RWPE1 (cell line): ENCODE data around the gene KCNIP2.

ENCODE experiments used
- CTCF ChIA-PET: fragments of 350-600 bp; sonication (Branson Sonifier 250); formaldehyde crosslinking; extraction: SDS; loops from one replicate; lab custom pipeline; 2021; lab: Yijun Ruan, JAX
- POLR2A ChIA-PET: fragments of 400-600 bp; formaldehyde crosslinking; extraction: SDS; loops from one replicate; lab custom pipeline; 2020; ENCODE audit warnings: antibody characterized with exemption; ENCODE audit not compliant: low non-redundant PET; lab: Yijun Ruan, JAX
- DNase-seq: peaks from one replicate; pipeline ENCODE4 v3.0.0; 2012; ENCODE audit warnings: low spot score
- H3K27ac ChIP-seq: fragments of 450-650 bp; 2 replicates; pipeline ENCODE4 v1.5.1; 2017
- TF ChIP-seq, protein P1 (sequence below): fragments of 450-650 bp; conservative IDR thresholded peaks from 2 replicates; pipeline ENCODE4 v1.5.1; 2017; ENCODE audit warnings: low read depth, mild to moderate bottlenecking

Gene KCNIP2

DNA sequence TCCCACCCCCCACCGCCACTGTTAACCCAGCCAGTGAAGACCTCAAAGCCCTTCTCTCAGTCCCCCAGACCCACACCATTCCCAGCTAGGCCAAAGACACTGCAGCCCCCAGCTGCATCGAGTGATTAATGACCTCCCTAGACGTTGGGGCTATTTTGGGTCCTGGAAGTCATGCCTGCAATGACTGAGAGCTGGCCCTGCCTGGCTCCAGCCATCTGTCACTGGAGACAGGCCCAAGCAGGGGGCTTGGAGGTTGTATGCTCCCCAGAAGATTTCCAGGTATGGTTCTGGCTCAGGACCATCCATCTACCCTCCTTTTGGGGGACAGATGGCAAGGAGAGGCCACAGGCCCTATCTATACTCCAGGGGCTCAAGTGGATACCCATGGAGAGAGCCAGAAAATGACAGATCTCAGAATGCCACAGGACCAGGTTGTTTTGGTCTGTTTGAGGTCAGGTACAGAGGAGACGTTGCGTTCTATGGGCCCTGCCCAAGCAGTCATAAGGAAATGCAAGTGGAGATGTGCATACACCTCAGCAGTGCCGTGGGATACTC, 5.1 kb downstream of the KCNIP2 start:
- DNase-seq, result no peak
- no peak overlapping the region for H3K27ac ChIP-seq
- TF ChIP-seq, protein P1, sequence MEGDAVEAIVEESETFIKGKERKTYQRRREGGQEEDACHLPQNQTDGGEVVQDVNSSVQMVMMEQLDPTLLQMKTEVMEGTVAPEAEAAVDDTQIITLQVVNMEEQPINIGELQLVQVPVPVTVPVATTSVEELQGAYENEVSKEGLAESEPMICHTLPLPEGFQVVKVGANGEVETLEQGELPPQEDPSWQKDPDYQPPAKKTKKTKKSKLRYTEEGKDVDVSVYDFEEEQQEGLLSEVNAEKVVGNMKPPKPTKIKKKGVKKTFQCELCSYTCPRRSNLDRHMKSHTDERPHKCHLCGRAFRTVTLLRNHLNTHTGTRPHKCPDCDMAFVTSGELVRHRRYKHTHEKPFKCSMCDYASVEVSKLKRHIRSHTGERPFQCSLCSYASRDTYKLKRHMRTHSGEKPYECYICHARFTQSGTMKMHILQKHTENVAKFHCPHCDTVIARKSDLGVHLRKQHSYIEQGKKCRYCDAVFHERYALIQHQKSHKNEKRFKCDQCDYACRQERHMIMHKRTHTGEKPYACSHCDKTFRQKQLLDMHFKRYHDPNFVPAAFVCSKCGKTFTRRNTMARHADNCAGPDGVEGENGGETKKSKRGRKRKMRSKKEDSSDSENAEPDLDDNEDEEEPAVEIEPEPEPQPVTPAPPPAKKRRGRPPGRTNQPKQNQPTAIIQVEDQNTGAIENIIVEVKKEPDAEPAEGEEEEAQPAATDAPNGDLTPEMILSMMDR, result no peak
- POLR2A ChIA-PET, result no interaction called here
- CTCF ChIA-PET, result interaction anchor here (1.4 kb wide), 1 partner anchor 171 kb away, joined by 6 read pairs; no protein-coding TSS in a partner anchor

DNA sequence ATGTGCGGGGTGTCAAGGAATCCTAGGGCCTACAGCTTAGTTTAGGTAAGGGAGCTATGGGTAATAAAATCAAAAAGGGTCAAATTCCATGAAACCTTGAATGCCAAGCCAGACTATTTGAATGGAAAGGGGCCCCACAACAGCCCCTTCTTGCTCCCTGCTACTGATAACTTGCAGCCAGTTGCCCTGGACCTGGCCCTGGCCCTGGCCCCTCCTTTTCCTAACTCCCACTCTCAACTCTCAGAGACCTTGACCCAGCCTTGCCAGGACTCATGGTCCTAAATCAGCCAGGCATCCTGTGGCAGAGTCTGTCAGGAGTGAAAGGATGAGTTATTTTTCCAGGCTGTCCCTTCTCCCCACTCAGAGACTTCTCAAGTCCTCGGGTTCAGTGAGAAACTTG, 5.9 kb downstream of the KCNIP2 start:
- CTCF ChIA-PET, result interaction anchor here (0.5 to 1.5 kb wide), 6 partner anchors 10 to 487 kb away, joined by 3 to 6 read pairs (median 3); no protein-coding TSS in a partner anchor
- POLR2A ChIA-PET, result no interaction called here
- H3K27ac ChIP-seq, result no peak overlapping the region
- no peak for DNase-seq
- TF ChIP-seq, protein P1, result no peak

DNA sequence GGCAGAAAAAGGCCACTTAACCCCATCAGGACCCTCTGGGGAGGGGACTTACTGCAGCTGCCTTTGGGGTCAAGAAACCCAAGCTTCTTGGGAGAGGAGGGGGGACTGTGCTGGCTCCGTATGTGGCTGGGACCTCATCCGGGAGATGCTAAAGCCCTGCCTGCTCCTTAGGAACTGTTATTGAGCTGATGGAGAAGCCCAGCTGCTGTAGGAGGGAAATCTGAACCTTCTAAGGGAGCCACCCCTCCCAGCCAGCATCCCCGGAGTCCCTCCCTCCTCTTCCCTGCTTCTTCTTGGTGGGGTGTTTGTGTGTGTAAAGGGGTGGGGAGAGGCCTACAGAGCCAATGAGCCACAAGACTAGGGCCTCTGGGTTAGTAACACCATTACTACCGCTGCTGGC, 8.2 kb downstream of the KCNIP2 start:
- DNase-seq, result no peak
- CTCF ChIA-PET, result interaction anchor here (0.5 to 1.5 kb wide), 20 partner anchors 10 to 958 kb away, joined by 3 to 16 read pairs (median 4); partner anchors contain the start of gene OGA
- POLR2A ChIA-PET, result interaction anchor here (0.5 kb wide), 2 partner anchors 138 to 216 kb away, joined by 4 to 5 read pairs; no protein-coding TSS in a partner anchor
- TF ChIP-seq, protein P1, result no peak
- H3K27ac ChIP-seq, result no peak overlapping the region

DNA sequence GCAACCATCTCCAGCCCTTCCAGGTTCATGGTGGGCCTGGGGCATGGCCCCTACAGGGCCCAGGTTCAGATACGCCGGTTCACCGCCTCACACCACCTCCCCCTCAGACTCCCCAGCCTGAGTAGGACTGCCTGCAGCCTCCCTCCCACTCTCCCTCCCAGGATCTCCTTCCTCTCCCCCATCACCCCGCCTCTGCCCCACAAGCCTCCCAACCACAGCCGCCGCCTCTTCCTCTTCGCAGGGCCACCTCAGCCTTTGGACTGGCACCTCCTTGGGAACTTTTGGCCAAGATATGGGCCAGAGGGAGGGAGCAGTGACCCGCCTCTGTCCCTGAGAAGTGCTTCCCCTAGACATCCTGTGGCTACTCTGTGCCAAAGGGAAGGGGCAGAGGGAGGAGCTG, 9.3 kb downstream of the KCNIP2 start:
- TF ChIP-seq, protein P1, result no peak
- CTCF ChIA-PET, result interaction anchor here (1.5 kb wide), 1 partner anchor 57 kb away, joined by 5 read pairs; no protein-coding TSS in a partner anchor
- no peak overlapping the region for H3K27ac ChIP-seq
- POLR2A ChIA-PET, result no interaction called here
- no peak for DNase-seq

DNA sequence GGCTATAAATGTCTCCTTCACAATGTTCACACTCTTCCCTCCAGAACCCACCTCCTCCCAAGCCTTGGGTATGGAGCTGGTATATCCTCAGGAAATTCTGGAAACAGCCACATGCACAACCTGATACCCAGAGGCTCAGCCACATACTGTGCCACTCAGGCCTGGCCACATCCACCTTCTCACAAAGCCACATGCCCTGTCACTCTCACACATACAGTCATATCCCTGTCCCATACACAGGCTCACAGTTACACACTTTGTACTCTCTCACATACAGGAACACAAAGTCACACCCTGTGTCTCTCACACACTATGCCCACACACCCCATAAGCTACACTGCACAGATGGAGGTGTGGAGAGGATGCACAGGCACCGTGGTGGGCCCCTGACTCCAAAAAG, 10.1 kb downstream of the KCNIP2 start:
- ChIA-PET CTCF (interaction anchor here (0.6 to 1.5 kb wide), 2 partner anchors 177 to 566 kb away, joined by 7 read pairs; no protein-coding TSS in a partner anchor), POLR2A (no interaction called here)
- TF ChIP-seq, protein P1, result no peak
- DNase-seq, result no peak
- H3K27ac ChIP-seq, result no peak overlapping the region

DNA sequence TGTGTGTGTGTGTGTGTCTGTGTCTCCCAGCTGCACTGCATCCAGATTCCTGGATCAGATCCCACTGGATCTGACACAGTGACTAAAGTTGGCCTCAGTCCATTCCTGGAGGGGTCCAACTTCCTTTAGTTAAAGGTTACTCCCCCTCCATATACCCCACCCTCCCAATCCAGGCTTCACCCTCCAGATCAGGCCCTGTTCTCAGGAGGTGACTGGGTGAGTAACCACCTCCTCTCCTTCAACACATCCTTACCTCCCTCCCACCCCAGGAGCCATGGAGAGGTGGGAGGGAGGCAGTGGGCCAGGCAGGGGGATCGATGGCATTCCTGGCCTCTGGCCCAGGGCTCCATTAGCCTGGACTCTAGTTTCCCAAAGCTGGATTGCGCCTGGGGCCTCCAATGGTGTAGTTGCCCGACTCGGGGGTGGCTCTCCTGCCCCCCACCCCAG, 11.3 kb downstream of the KCNIP2 start:
- TF ChIP-seq, protein P1, result no peak
- CTCF ChIA-PET, result interaction anchor here (0.7 to 1.7 kb wide), 4 partner anchors 9 to 619 kb away, joined by 3 to 7 read pairs (median 4); partner anchors contain the start of gene KCNIP2
- POLR2A ChIA-PET, result no interaction called here
- DNase-seq, result no peak
- no peak overlapping the region for H3K27ac ChIP-seq
